Measurements from ENCODE around the gene UQCR11. TPM values are rescaled to one million over a fixed set of nuclear protein-coding genes. Genes with fewer than 3 reads are reported as not detected.

UQCR11 gene
- total and polyA plus RNA-seq, 2 of the 8 experiments (the other 6 are each of a cell fraction or from before 2014, with no cell fraction given) = 162 to 171 TPM

DNA sequence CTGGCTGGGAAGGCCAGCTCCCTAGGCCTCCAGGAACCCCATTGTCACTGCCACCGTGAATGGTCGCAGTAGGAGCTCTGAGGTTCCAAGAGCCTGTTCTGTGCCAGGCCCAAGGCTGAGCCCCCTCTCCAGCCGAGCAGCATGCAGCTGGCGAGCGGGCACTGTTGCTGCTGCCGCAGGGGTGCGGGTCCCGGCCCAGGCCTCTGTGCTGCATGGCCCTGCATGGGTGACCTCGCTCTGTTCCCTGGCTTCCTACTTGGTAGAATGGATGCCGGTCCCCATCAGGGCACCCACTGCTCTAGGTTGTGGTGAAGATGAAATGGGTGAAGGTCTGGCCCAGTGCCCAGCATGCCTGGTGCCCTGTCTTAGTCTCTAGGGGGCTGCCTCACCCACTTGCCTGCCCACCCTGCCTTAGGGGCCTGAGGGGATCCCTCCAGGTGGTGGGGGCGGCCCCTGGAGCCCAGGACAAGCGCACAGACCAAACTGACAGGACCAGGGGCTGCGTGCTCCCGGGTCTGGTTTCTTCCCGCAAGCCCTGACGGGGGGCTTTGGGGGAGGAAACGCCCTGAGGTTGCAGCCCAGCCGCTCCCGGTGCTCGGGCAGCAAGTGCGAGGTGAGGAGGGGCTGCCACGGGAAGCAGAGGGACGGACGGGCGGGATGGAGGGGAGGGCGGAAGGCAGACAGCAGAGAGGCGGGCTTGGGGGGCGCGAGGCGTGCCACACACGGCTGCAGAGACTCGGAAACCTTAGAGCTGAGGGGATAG lies 8.7 kb upstream of the UQCR11 start (continued):
- no peak for TF ChIP-seq RBBP5 (IDR thresholded peaks at IDR 0.05; ENCODE audit: borderline replicate concordance, low read depth, low read length)
- TF ChIP-seq SP2 (IDR thresholded peaks at IDR 0.05; ENCODE audit: low read length) = no peak
- TF ChIP-seq TEAD4 (IDR thresholded peaks at IDR 0.05; ENCODE audit: low read depth, low read length) = no peak
- no peak for TF ChIP-seq TBP (IDR thresholded peaks at IDR 0.05; ENCODE audit: low read depth, low read length)
- no peak for TF ChIP-seq CEBPB (IDR thresholded peaks at IDR 0.05; ENCODE audit: low read depth, low read length)
- no peak for TF ChIP-seq TAF7 (optimal IDR thresholded peaks at IDR 0.05; ENCODE audit: borderline replicate concordance, low read depth, low read length)
- no peak for TF ChIP-seq YY1 (IDR thresholded peaks at IDR 0.05; ENCODE audit: low read depth, low read length)
- TF ChIP-seq ZNF274 (IDR thresholded peaks at IDR 0.05; ENCODE audit: borderline replicate concordance, extremely low read depth, low read length) = no peak
